Measurements from ENCODE around the gene PARP1. TPM values are rescaled to one million over a fixed set of nuclear protein-coding genes. Genes with fewer than 3 reads are reported as not detected.

The PARP1 gene
- total RNA-seq, 1 donor from 2014 or later: 313 TPM

DNA sequence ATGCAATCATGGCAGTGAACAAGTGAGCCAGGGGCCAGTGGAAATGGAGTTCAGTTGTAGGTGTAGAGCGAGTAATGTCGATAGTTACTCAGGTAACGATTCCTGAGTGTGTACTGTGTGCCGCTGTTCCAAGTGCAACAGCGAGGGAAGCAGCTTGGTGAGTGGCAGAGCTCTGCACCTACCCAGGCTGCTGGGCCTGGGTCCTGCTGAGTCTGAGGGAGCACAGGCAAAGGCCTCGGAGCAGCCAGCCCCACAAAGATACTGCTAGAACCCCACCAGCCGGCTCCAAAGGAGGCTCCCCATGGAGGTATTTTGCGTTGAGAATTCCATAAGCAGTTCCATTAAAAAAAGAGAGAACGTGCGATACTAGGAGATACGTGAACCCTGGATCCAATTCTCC is 23.2 kb downstream of the PARP1 start:
- peak overlapping the region; percentile 89 for H3K27ac Mint-ChIP-seq (ENCODE audit: unreplicated experiment)
- H3K9me3 Mint-ChIP-seq: no peaks in the 10 kb centered on the region
- TF ChIP-seq, protein P1, sequence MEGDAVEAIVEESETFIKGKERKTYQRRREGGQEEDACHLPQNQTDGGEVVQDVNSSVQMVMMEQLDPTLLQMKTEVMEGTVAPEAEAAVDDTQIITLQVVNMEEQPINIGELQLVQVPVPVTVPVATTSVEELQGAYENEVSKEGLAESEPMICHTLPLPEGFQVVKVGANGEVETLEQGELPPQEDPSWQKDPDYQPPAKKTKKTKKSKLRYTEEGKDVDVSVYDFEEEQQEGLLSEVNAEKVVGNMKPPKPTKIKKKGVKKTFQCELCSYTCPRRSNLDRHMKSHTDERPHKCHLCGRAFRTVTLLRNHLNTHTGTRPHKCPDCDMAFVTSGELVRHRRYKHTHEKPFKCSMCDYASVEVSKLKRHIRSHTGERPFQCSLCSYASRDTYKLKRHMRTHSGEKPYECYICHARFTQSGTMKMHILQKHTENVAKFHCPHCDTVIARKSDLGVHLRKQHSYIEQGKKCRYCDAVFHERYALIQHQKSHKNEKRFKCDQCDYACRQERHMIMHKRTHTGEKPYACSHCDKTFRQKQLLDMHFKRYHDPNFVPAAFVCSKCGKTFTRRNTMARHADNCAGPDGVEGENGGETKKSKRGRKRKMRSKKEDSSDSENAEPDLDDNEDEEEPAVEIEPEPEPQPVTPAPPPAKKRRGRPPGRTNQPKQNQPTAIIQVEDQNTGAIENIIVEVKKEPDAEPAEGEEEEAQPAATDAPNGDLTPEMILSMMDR (conservative IDR thresholded peaks at IDR 0.05): no peak
- H3K4me3 Mint-ChIP-seq: no peak overlapping the region
- H3K4me1 Mint-ChIP-seq: no peaks in the 10 kb centered on the region
- DNase-seq (ENCODE audit: low read depth, low spot score): no peak
- peaks cover 29% of the 10 kb centered on the region for H3K36me3 Mint-ChIP-seq (ENCODE audit: low read depth)
- no peaks in the 10 kb centered on the region for H3K27me3 Mint-ChIP-seq (ENCODE audit: low read depth)

DNA sequence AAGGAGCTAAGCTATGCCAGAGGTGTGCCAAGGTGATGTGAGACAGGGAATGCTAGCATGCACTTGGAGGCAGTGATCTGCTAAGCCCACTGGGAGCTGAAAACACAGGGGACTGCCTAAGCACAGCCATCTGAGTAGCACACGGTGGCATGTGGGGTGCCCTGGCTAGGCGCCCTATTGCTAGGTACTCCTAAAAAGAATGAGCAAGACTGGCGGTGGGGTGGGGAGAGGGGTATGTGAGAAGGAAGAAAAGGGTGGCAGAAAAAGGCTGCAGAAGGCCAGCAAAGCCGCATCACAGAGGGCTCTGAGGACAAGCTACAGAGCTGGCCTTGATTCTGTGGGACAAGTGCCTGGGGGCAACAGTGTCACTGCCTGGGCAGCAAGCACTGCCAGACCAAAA is 23.9 kb downstream of the PARP1 start:
- Mint-ChIP-seq H3K9me3 (no peaks in the 10 kb centered on the region), H3K4me3 (no peak overlapping the region), H3K36me3 (ENCODE audit: low read depth) (peaks cover 30% of the 10 kb centered on the region), H3K4me1 (no peaks in the 10 kb centered on the region), H3K27me3 (ENCODE audit: low read depth) (no peaks in the 10 kb centered on the region), H3K27ac (ENCODE audit: unreplicated experiment) (no peak overlapping the region)
- DNase-seq (ENCODE audit: low read depth, low spot score): no peak
- TF ChIP-seq, protein P1 (conservative IDR thresholded peaks at IDR 0.05): no peak

DNA sequence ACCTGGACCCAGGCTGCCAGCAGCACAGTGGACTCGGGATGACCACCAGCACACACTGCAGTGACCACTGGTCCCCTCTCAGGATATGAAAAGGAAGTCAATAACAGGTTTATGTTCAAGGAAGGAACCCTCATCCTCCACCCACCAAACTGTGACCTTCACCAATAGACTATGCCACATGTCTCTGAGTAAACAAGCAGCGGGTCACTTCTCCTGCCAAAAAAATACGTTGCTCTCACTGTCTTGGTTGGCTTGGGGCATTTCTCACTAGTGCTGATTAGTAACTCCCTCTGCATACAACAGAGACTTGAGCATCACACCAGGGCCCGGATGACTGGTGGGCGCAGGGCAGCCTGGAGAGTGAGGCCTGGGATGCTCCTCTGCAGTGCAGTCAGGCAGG is 25.9 kb downstream of the PARP1 start:
- Mint-ChIP-seq H3K4me3 (no peak overlapping the region), H3K27ac (ENCODE audit: unreplicated experiment) (no peak overlapping the region), H3K27me3 (ENCODE audit: low read depth) (no peaks in the 10 kb centered on the region), H3K9me3 (no peaks in the 10 kb centered on the region), H3K4me1 (no peaks in the 10 kb centered on the region), H3K36me3 (ENCODE audit: low read depth) (peaks cover 30% of the 10 kb centered on the region)
- TF ChIP-seq, protein P1 (conservative IDR thresholded peaks at IDR 0.05): no peak
- DNase-seq (ENCODE audit: low read depth, low spot score): no peak

DNA sequence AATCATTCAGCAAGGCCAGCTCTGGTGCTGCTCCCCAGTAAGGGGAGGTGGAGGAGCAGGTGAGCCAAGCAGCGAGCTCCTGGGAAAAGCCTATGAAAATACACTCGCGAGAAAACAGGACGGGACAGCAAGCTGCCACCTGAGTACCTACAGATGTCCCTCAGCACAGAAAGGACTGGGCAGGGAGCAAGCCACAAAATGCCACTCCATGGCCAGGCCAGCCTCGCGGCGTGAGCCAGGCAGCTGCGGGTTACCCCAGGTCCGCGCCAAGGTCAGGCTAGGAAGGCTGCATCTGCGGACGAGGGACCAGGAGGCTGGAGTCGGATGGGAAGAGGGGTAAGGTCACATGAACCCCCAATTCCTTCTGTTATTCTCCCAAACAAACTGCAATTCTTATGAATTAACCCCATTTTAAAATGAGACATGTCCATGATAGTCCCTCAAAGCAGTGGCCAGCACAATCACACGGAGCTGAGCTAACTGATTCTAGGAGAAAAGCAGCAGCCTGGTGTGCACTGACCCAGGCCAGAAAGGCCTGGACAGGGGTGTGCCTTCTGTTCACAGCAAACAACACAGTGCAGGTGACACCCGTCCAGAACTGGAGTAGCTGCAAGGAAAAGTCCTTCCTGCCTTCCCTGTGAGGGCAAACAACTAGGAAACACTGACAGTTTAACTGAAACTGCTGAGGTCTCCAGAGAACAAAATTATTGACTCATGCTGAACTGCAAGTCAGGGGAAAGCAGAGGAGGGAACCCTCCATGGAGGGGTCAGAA is 26.5 kb downstream of the PARP1 start:
- Mint-ChIP-seq H3K36me3 (ENCODE audit: low read depth) (peaks cover 34% of the 10 kb centered on the region), H3K27ac (ENCODE audit: unreplicated experiment) (no peak overlapping the region), H3K9me3 (no peaks in the 10 kb centered on the region), H3K4me1 (no peaks in the 10 kb centered on the region), H3K4me3 (no peak overlapping the region), H3K27me3 (ENCODE audit: low read depth) (no peaks in the 10 kb centered on the region)
- TF ChIP-seq, protein P1 (conservative IDR thresholded peaks at IDR 0.05): no peak
- DNase-seq (ENCODE audit: low read depth, low spot score): no peak

DNA sequence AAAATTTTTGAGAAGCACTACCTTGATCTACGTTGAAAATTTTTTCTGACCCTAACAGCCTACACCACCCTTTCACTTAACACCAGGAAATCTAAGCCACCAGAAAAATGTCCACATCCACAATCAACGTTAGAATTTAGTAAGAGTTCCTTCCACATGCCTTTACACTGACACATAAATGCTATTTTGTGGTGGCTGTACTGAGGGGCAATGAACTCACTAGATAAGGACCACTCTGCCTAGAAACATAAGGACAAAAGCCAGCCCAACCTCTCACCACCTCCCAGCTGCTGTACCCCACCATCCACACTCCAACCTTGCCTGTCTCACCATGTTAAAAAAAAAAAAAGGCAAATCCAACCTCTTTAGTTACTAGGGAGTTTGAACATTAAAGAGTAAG is 29.8 kb downstream of the PARP1 start:
- Mint-ChIP-seq H3K36me3 (ENCODE audit: low read depth) (peaks cover 34% of the 10 kb centered on the region), H3K27me3 (ENCODE audit: low read depth) (no peaks in the 10 kb centered on the region), H3K4me1 (no peaks in the 10 kb centered on the region), H3K9me3 (no peaks in the 10 kb centered on the region), H3K4me3 (no peak overlapping the region), H3K27ac (ENCODE audit: unreplicated experiment) (no peak overlapping the region)
- TF ChIP-seq, protein P1 (conservative IDR thresholded peaks at IDR 0.05): no peak
- DNase-seq (ENCODE audit: low read depth, low spot score): no peak

Data from neural crest cell (in vitro differentiated cells).